WI38 (cell line): Measurements from ENCODE around the gene CREB1.

ENCODE experiments used
- H3K4me3 ChIP-seq: 2 replicates; pipeline ENCODE4 v1.5.1; 2011; ENCODE audit warnings: low read depth, mild to moderate bottlenecking, control low read depth, low read length
- CTCF ChIP-seq: IDR thresholded peaks from 2 replicates; pipeline ENCODE4 v1.5.1; 2012; ENCODE audit warnings: low read depth, mild to moderate bottlenecking, control low read depth, low read length

CREB1 gene

GRCh38 chr2:207565736-207566500, 36.2 kb downstream of the CREB1 start:
- H3K4me3 ChIP-seq, result no peak overlapping the region
- no peak for TF ChIP-seq CTCF

- no peak for TF ChIP-seq CTCF
- H3K4me3 ChIP-seq, result no peak overlapping the region
Measured at GRCh38 chr2:207567671-207568070, 37.9 kb downstream of the CREB1 start.

GRCh38 chr2:207571370-207571769, 41.6 kb downstream of the CREB1 start:
- TF ChIP-seq CTCF, result no peak
- H3K4me3 ChIP-seq, result no peak overlapping the region

GRCh38 chr2:207584952-207585351, 55.2 kb downstream of the CREB1 start:
- TF ChIP-seq CTCF, result no peak

GRCh38 chr2:207587305-207587704, 57.5 kb downstream of the CREB1 start:
- H3K4me3 ChIP-seq, result no peak overlapping the region
- TF ChIP-seq CTCF, result no peak

More at GRCh38 chr2:207584952-207585351, 55.2 kb downstream of the CREB1 start:
- no peak overlapping the region for H3K4me3 ChIP-seq

- no peak overlapping the region for H3K4me3 ChIP-seq
- no peak for TF ChIP-seq CTCF
Measured at GRCh38 chr2:207589143-207589542, 59.4 kb downstream of the CREB1 start.

GRCh38 chr2:207593277-207593676, 63.5 kb downstream of the CREB1 start:
- TF ChIP-seq CTCF, result no peak
- H3K4me3 ChIP-seq, result no peak overlapping the region
